B cell (primary cell): ENCODE measurements around the gene RAC3. TPM values are rescaled to one million over a fixed set of nuclear protein-coding genes. Genes with fewer than 3 reads are reported as not detected.

Experiments used
- ATAC-seq: fragments of 200-7000 bp; cut with Tn5 transposase; one replicate; pipeline ENCODE4 v1.10.0; 2021; ENCODE audit warnings: low read depth, mild to moderate bottlenecking, moderate number of reproducible peaks, moderate library complexity
- CTCF ChIA-PET: fragments of 350-600 bp; sonication (Branson Sonifier 250); formaldehyde crosslinking; loops from one replicate; lab custom pipeline; 2021; ENCODE audit warnings: antibody characterized with exemption, inconsistent platforms; lab: Charles Lee
- POLR2A ChIA-PET: fragments of 350-600 bp; sonication (Branson Sonifier 250); formaldehyde crosslinking; loops from one replicate; lab custom pipeline; 2021; ENCODE audit warnings: antibody characterized with exemption; lab: Charles Lee
- DNase-seq: peaks from one replicate; pipeline ENCODE4 v3.0.0; 2013
- H2AFZ ChIP-seq: 2 replicates; pipeline ENCODE4 v1.6.1; 2012; ENCODE audit warnings: mild to moderate bottlenecking, low read depth, low read length; ENCODE audit not compliant: insufficient read depth, poor library complexity, severe bottlenecking
- H3K27ac ChIP-seq, 2 donors: 1 replicate in 1 of 2; 2 replicates in 1 of 2; pipeline ENCODE4 v1.5.1; 2012 to 2013; ENCODE audit warnings: low read length in 2 of 2, mild to moderate bottlenecking in 2 of 2, moderate library complexity in 1 of 2
- H3K27me3 ChIP-seq, 4 experiments: fragments of 200-600 bp in 1 of 4; sonication (generic) in 1 of 4; replicated peaks in 1 of 4; 1 replicate in 2 of 4; 2 replicates in 2 of 4; pipeline versions ENCODE4 v1.6.1 to v1.7.0; 2013 to 2016; ENCODE audit warnings: low read length in 3 of 4, mild to moderate bottlenecking in 2 of 4, mixed read lengths in 1 of 4, moderate library complexity in 1 of 4; ENCODE audit not compliant: insufficient read depth in 4 of 4, control insufficient read depth in 3 of 4; ENCODE audit errors: control extremely low read depth in 1 of 4
- H3K36me3 ChIP-seq, 2 experiments: replicated peaks in 1 of 2; 1 replicate in 1 of 2; 2 replicates in 1 of 2; pipeline versions ENCODE4 v1.6.1 to v1.7.1; 2013; ENCODE audit warnings: low read length in 1 of 2; ENCODE audit not compliant: insufficient read depth in 2 of 2, control insufficient read depth in 1 of 2; ENCODE audit errors: control extremely low read depth in 1 of 2, extremely low read depth in 1 of 2
- H3K4me1 ChIP-seq, 2 donors: fragments of 200-600 bp in 1 of 2; sonication (generic) in 1 of 2; 1 replicate in 1 of 2; 2 replicates in 1 of 2; pipeline versions ENCODE4 v1.5.1 to v1.6.1; 2013 to 2017; ENCODE audit warnings: low read length in 2 of 2; ENCODE audit not compliant: control insufficient read depth in 2 of 2, insufficient read depth in 2 of 2
- H3K4me2 ChIP-seq: replicated peaks from 2 replicates; pipeline ENCODE3; 2012; ENCODE audit warnings: mild to moderate bottlenecking, low read depth, low read length; ENCODE audit not compliant: poor library complexity, severe bottlenecking
- H3K4me3 ChIP-seq, 5 experiments: fragments of 200-600 bp in 1 of 5; sonication (generic) in 1 of 5; 1 replicate in 3 of 5; 2 replicates in 2 of 5; pipeline versions ENCODE4 v1.5.1 to v1.7.0; 2011 to 2016; ENCODE audit warnings: low read length in 4 of 5, mild to moderate bottlenecking in 4 of 5, low read depth in 2 of 5, control low read depth in 1 of 5, moderate library complexity in 1 of 5; ENCODE audit not compliant: insufficient read depth in 1 of 5; ENCODE audit errors: control extremely low read depth in 1 of 5, extremely low read depth in 1 of 5
- H3K79me2 ChIP-seq: fragments of 200-600 bp; sonication (generic); one replicate; pipeline ENCODE4 v1.6.0; 2016; ENCODE audit warnings: low read length; ENCODE audit not compliant: control insufficient read depth, insufficient read depth
- H3K9ac ChIP-seq: fragments of 200-600 bp; sonication (generic); 2 replicates; pipeline ENCODE4 v1.6.1; 2017; ENCODE audit warnings: mild to moderate bottlenecking, low read length, moderate library complexity
- H3K9me3 ChIP-seq, 3 donors: one replicate each; pipeline versions ENCODE4 v1.6.1 to v1.7.1; 2013; ENCODE audit warnings: low read length in 2 of 3; ENCODE audit not compliant: control insufficient read depth in 2 of 3, insufficient read depth in 1 of 3; ENCODE audit errors: control extremely low read depth in 1 of 3
- H4K20me1 ChIP-seq: 2 replicates; pipeline ENCODE4 v1.6.0; 2012; ENCODE audit warnings: mild to moderate bottlenecking, low read length; ENCODE audit not compliant: insufficient read depth, control insufficient read depth, poor library complexity, severe bottlenecking
- H3K27ac Mint-ChIP-seq: one replicate; pipeline ENCODE4 v1.8.0; 2021; ENCODE audit warnings: mixed read lengths
- H3K27me3 Mint-ChIP-seq: one replicate; pipeline ENCODE4 v1.8.0; 2021; ENCODE audit warnings: mixed read lengths
- H3K4me1 Mint-ChIP-seq: one replicate; pipeline ENCODE4 v1.8.0; 2021; ENCODE audit warnings: mixed read lengths
- H3K4me3 Mint-ChIP-seq: one replicate; pipeline ENCODE4 v1.8.0; 2021; ENCODE audit warnings: mixed read lengths
- H3K9me3 Mint-ChIP-seq: one replicate; pipeline ENCODE4 v1.8.0; 2022; ENCODE audit warnings: mixed read lengths; ENCODE audit not compliant: insufficient read depth
- EZH2 ChIP-seq: IDR thresholded peaks from 2 replicates; pipeline ENCODE4 v1.6.1; 2012; ENCODE audit warnings: borderline replicate concordance, low read depth, mild to moderate bottlenecking, moderate library complexity, low read length; ENCODE audit not compliant: insufficient read depth, poor library complexity, severe bottlenecking
- WGBS: methylation state at CpG from one replicate; pipeline ENCODE4 v1.1.5; 2013; ENCODE audit warnings: missing lambda C conversion rate; ENCODE audit not compliant: insufficient coverage; 5-methylcytosine and 5-hydroxymethylcytosine counted together
- intact Hi-C: fragments of 100-400 bp; cut with micrococcal nuclease; formaldehyde crosslinking; loops from one replicate; pipeline ENCODE4 v1.10.0; 2022
- polyA plus RNA-seq: library from polyadenylated mRNA; depleted of rRNA; stranded (reverse); fragments of >200 nt; gene quantifications from 2 replicates; pipeline ENCODE4 v1.2.3, GENCODE V29; 2012
- total RNA-seq, 2 donors: library from RNA; stranded (reverse); fragments of 120-200 nt in 1 of 2; gene quantifications; 1 replicate in 1 of 2; 2 replicates in 1 of 2; pipeline versions ENCODE4 v1.2.3 to v1.2.4, GENCODE V29; 2013 to 2022
- TF ChIP-seq, protein P1 (sequence below): fragments of 200-600 bp; IDR thresholded peaks from one replicate; pipeline ENCODE4 v1.8.0; 2022; ENCODE audit warnings: antibody characterized with exemption, mild to moderate bottlenecking

The RAC3 gene
- total and polyA plus RNA-seq, 2 donors (not counting 1 experiment from before 2014, with no cell fraction given): 0.62 to 2.0 TPM

DNA sequence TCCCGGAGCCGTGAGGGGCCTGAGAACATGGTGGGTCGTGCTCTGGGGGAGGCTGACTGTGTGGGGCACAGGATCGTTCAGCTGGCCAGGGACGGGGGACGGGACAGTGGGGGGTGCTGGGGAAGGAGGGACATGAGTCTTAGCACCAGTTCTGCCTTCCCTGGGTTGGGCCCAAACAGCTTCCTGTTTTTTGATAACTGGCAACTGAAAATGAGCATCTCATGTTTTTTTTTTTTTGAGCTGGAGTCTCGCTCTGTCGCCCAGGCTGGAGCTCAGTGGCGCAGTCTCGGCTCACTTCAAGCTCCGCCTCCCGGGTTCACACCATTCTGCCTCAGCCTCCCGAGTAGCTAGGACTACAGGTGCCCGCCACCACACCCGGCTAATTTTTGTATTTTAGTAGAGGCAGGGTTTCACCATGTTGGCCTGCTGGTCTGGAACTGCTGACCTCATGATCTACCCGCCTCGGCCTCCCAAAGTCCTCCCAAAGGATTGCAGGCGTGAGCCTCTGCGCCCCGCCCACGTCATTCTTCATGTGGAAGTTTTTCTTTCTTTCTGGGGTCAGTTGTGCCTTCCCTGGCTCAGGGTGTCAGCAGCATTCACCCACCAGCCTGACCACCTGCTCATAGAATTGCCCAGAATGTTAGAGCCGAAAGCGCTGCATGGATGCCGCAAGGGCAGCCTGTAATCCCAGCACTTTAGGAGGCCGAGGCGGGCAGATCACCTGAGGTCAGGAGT is 47.7 kb upstream of the RAC3 start:
- Histone ChIP-seq H3K4me3 (no peak overlapping the region), H3K79me2 (peaks cover 49% of the 10 kb centered on the region), H2AFZ (no peak overlapping the region), H3K36me3 (peaks cover 0 to 24% of the 10 kb centered on the region in 2 experiments), H3K27ac (no peak overlapping the region), H3K27me3 (no peaks in the 10 kb centered on the region), H3K9me3 (peaks cover 0 to 7% (median 0%) of the 10 kb centered on the region in 3 donors), H3K4me2 (peak overlapping the region; percentile 25), H3K4me1 (peaks cover 14 to 23% of the 10 kb centered on the region in 2 donors), H4K20me1 (peaks cover 20% of the 10 kb centered on the region), H3K9ac (no peak overlapping the region)
- WGBS: 93% methylated on average over 20 of the region's 26 CpGs
- Mint-ChIP-seq H3K27me3 (no peaks in the 10 kb centered on the region), H3K27ac (peak overlapping the region; percentile 26), H3K4me1 (peaks cover 23% of the 10 kb centered on the region), H3K4me3 (no peak overlapping the region), H3K9me3 (no peaks in the 10 kb centered on the region)
- DNase-seq (peak; percentile 45), ATAC-seq (peak; percentile 31)
- CTCF ChIA-PET: interaction anchor here (1.3 kb wide), 1 partner anchor 24 kb away, joined by 5 read pairs; the partner anchor contains the start of gene NOTUM
- no peak for TF ChIP-seq EZH2
- TF ChIP-seq, protein P1, sequence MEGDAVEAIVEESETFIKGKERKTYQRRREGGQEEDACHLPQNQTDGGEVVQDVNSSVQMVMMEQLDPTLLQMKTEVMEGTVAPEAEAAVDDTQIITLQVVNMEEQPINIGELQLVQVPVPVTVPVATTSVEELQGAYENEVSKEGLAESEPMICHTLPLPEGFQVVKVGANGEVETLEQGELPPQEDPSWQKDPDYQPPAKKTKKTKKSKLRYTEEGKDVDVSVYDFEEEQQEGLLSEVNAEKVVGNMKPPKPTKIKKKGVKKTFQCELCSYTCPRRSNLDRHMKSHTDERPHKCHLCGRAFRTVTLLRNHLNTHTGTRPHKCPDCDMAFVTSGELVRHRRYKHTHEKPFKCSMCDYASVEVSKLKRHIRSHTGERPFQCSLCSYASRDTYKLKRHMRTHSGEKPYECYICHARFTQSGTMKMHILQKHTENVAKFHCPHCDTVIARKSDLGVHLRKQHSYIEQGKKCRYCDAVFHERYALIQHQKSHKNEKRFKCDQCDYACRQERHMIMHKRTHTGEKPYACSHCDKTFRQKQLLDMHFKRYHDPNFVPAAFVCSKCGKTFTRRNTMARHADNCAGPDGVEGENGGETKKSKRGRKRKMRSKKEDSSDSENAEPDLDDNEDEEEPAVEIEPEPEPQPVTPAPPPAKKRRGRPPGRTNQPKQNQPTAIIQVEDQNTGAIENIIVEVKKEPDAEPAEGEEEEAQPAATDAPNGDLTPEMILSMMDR: no peak
- intact Hi-C loops: no loop called here
- POLR2A ChIA-PET: interaction anchor here (0.6 to 0.7 kb wide), 3 partner anchors 36 to 168 kb away, joined by 5 to 8 read pairs (median 5); no protein-coding TSS in a partner anchor

DNA sequence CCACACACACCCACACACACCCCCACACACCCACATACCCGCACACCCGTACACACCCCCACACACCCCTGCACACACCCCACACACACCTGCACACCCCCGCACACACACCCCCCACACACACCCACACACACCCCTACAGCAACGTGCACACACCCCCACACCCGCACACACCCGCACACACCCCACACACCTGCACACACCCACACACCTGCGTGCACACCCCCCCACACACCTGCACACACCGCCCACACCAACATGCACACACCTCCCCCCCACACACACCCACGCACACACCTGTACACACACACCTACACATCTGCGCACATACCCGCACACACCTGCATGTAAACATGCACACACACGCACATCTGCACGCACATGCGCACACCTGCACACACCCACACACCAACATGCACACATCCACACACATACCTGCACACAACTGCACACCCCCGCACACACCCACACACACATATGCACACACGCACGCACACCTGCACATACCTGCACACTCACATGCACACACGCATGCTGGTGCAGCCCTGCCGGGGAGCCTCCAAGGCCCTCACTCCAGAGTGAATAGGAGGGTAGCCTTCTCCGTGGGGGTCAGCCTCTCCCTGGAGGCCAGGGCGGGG is 46.6 kb upstream of the RAC3 start:
- intact Hi-C loops: no loop called here
- WGBS: 98% methylated on average over 9 of the region's 21 CpGs
- Histone ChIP-seq H3K4me2 (no peak overlapping the region), H3K27ac (no peak overlapping the region), H3K79me2 (peaks cover 45% of the 10 kb centered on the region), H4K20me1 (peaks cover 18% of the 10 kb centered on the region), H3K4me1 (peaks cover 14 to 20% of the 10 kb centered on the region in 2 donors), H3K9ac (no peak overlapping the region), H3K4me3 (no peak overlapping the region), H3K27me3 (no peaks in the 10 kb centered on the region), H3K36me3 (peaks cover 0 to 24% of the 10 kb centered on the region in 2 experiments), H2AFZ (no peak overlapping the region), H3K9me3 (peaks cover 0 to 7% (median 0%) of the 10 kb centered on the region in 3 donors)
- no peak for TF ChIP-seq EZH2
- TF ChIP-seq, protein P1: no peak
- Mint-ChIP-seq H3K27ac (no peak overlapping the region), H3K4me1 (peaks cover 16% of the 10 kb centered on the region), H3K27me3 (no peaks in the 10 kb centered on the region), H3K9me3 (no peaks in the 10 kb centered on the region), H3K4me3 (no peak overlapping the region)
- DNase-seq (no peak), ATAC-seq (no peak)
- CTCF ChIA-PET: no interaction called here
- POLR2A ChIA-PET: no interaction called here
